H1 (cell line): ENCODE data around the gene TGM4. TPM values are rescaled to one million over a fixed set of nuclear protein-coding genes. Genes with fewer than 3 reads are reported as not detected.

Experiments
- CHD1 ChIP-seq: IDR thresholded peaks from 2 replicates; pipeline ENCODE4 v1.6.1; 2012; ENCODE audit warnings: low read depth, low read length, improper control_type of control experiment
- RBBP5 ChIP-seq: IDR thresholded peaks from 2 replicates; pipeline ENCODE4 v1.7.1; 2012; ENCODE audit warnings: low read depth, mild to moderate bottlenecking, inconsistent platforms, low read length, moderate library complexity, borderline replicate concordance
- polyA plus RNA-seq, 7 experiments: library from polyadenylated mRNA; depleted of rRNA in 3 of 7; stranded (reverse) in 5 of 7; unstranded in 2 of 7; fragments of >200 nt in 5 of 7; fragments of 200-250 nt in 2 of 7; gene quantifications; 1 replicate in 5 of 7; 2 replicates in 1 of 7; 4 replicates in 1 of 7; pipeline versions ENCODE4 v1.2.1 to v1.2.3, GENCODE V29; 2011 to 2013; ENCODE audit warnings: missing spikeins in 2 of 7, mixed read lengths in 2 of 7
- total RNA-seq: library from RNA; stranded (reverse); fragmentation: NEBNext Ultra II Directional; extraction: Animal tissue kit (Norgen Biotek cat#: 25700); gene quantifications from 2 replicates; pipeline ENCODE4 v1.2.1, GENCODE V29; 2021

Gene TGM4
- total and polyA plus RNA-seq, 2 of the 8 experiments (the other 6 are each of a cell fraction or from before 2014, with no cell fraction given): 0.02 TPM; not detected in 1

GRCh38 chr3:44874308-44874707 is at the start of gene TGM4 (continued):
- TF ChIP-seq CHD1 (no peak), RBBP5 (no peak)
- TF ChIP-seq, all 59 proteins: peak for 0
